IMR-90 (cell line): Measurements from ENCODE around the gene ABHD15.

Experiments used
- BHLHE40 ChIP-seq: fragments of 150-350 bp; IDR thresholded peaks from 2 replicates; pipeline ENCODE4 v1.6.1; 2016; ENCODE audit warnings: mild to moderate bottlenecking, low read depth, low read length
- CTCF ChIP-seq: conservative IDR thresholded peaks from 2 replicates; pipeline ENCODE4 v1.5.1; 2012; ENCODE audit warnings: mild to moderate bottlenecking, low read depth, low read length, improper control_type of control experiment
- MAZ ChIP-seq: IDR thresholded peaks from 2 replicates; pipeline ENCODE4 v1.6.1; 2012; ENCODE audit warnings: low read depth, mild to moderate bottlenecking, low read length, improper control_type of control experiment, moderate library complexity, borderline replicate concordance
- POLR2A ChIP-seq: IDR thresholded peaks from 2 replicates; pipeline ENCODE4 v1.6.1; 2012; ENCODE audit warnings: mild to moderate bottlenecking, low read depth, low read length
- RAD21 ChIP-seq: IDR thresholded peaks from 2 replicates; pipeline ENCODE4 v1.6.1; 2012; ENCODE audit warnings: low read length, improper control_type of control experiment
- SMC3 ChIP-seq: fragments of 150-350 bp; IDR thresholded peaks from 2 replicates; pipeline ENCODE4 v1.6.1; 2016; ENCODE audit warnings: low read depth, mild to moderate bottlenecking, antibody characterized with exemption, low read length, moderate library complexity
- USF2 ChIP-seq: fragments of 150-350 bp; IDR thresholded peaks from 2 replicates; pipeline ENCODE4 v1.6.1; 2017; ENCODE audit warnings: mild to moderate bottlenecking, antibody characterized with exemption, low read length, low read depth

GRCh38 chr17:29568331-29569244 lies 1.8 kb upstream of the ABHD15 start, which contains the start of gene TP53I13:
- TF ChIP-seq CTCF = no peak
- 0 out of 2 replicates have a peak, but pooled peaks have one; percentile 30 for TF ChIP-seq POLR2A
- TF ChIP-seq USF2 = no peak
- TF ChIP-seq RAD21 = no peak
- TF ChIP-seq BHLHE40 = no peak
- no peak for TF ChIP-seq SMC3
- peak; percentile 65; the same call in 1 of the 2 replicates for TF ChIP-seq MAZ
